Neural cell (in vitro differentiated cells): Measurements from ENCODE around the gene OCIAD1. TPM values are rescaled to one million over a fixed set of nuclear protein-coding genes. Genes with fewer than 3 reads are reported as not detected.

Experiments
- H2AFZ ChIP-seq: fragments of 200-600, 300-800 bp; sonication (generic), shearing (Covaris generic); 2 replicates; pipeline ENCODE4 v1.6.0; 2014; ENCODE audit warnings: low read depth, mild to moderate bottlenecking, antibody characterized with exemption, low read length, moderate library complexity
- H3F3A ChIP-seq: fragments of 200-600 bp; shearing (Covaris generic); 2 replicates; pipeline ENCODE4 v1.6.1; 2016; ENCODE audit warnings: mild to moderate bottlenecking, moderate library complexity, mixed read lengths, antibody characterized with exemption, low read length; ENCODE audit not compliant: insufficient read depth, poor library complexity, severe bottlenecking
- H3K27ac ChIP-seq: fragments of 200-600, 300-800 bp; sonication (generic), shearing (Covaris generic); 2 replicates; pipeline ENCODE4 v1.5.1; 2014; ENCODE audit warnings: mild to moderate bottlenecking, low read length, moderate library complexity
- H3K27me3 ChIP-seq: fragments of 300-800, 200-600 bp; sonication (generic), shearing (Covaris generic); 2 replicates; pipeline ENCODE4 v1.6.0; 2014; ENCODE audit warnings: mild to moderate bottlenecking, low read depth, low read length, moderate library complexity; ENCODE audit not compliant: insufficient read depth
- H3K36me3 ChIP-seq: fragments of 300-800, 200-600 bp; sonication (generic), shearing (Covaris generic); 2 replicates; pipeline ENCODE4 v1.5.1; 2014; ENCODE audit warnings: mild to moderate bottlenecking, antibody characterized with exemption, low read length, moderate library complexity; ENCODE audit not compliant: insufficient read depth
- H3K4me2 ChIP-seq: fragments of 300-800, 200-600 bp; sonication (generic), shearing (Covaris generic); 2 replicates; pipeline ENCODE4 v1.6.0; 2014; ENCODE audit warnings: mild to moderate bottlenecking, low read length
- H3K4me3 ChIP-seq: fragments of 300-800, 200-600 bp; sonication (generic), shearing (Covaris generic); 2 replicates; pipeline ENCODE4 v1.5.1; 2014; ENCODE audit warnings: mild to moderate bottlenecking, low read length, moderate library complexity
- H3K79me2 ChIP-seq: fragments of 200-600 bp; shearing (Covaris generic); replicated peaks from 2 replicates; pipeline ENCODE4 v1.6.0; 2014; ENCODE audit warnings: mild to moderate bottlenecking, low read length, moderate library complexity; ENCODE audit not compliant: insufficient read depth
- H3K9ac ChIP-seq: fragments of 300-800, 200-600 bp; sonication (generic), shearing (Covaris generic); 2 replicates; pipeline ENCODE4 v1.6.1; 2016; ENCODE audit warnings: mild to moderate bottlenecking, low read length, mixed read lengths
- H3K9me2 ChIP-seq: fragments of 200-600 bp; shearing (Covaris generic); 2 replicates; pipeline ENCODE4 v1.6.1; 2016; ENCODE audit warnings: mild to moderate bottlenecking, low read length, mixed read lengths; ENCODE audit not compliant: insufficient read depth
- H3K9me3 ChIP-seq: fragments of 200-600, 300-800 bp; sonication (generic), shearing (Covaris generic); 2 replicates; pipeline ENCODE4 v1.6.1; 2016; ENCODE audit warnings: mild to moderate bottlenecking, mixed run types, low read length, moderate library complexity, mixed read lengths
- H4K20me1 ChIP-seq: fragments of 200-600 bp; shearing (Covaris generic); 2 replicates; pipeline ENCODE4 v1.6.1; 2016; ENCODE audit warnings: mild to moderate bottlenecking, mixed run types; ENCODE audit not compliant: insufficient read depth
- CTCF ChIP-seq: fragments of 450-650 bp; IDR thresholded peaks from 2 replicates; pipeline ENCODE4 v1.5.1; 2014; ENCODE audit warnings: antibody characterized with exemption, mild to moderate bottlenecking, moderate library complexity; ENCODE audit not compliant: poor library complexity, severe bottlenecking
- EP300 ChIP-seq: fragments of 450-650 bp; conservative IDR thresholded peaks from 2 replicates; pipeline ENCODE4 v1.6.1; 2014; ENCODE audit warnings: antibody characterized with exemption, mild to moderate bottlenecking, moderate library complexity; ENCODE audit not compliant: poor library complexity, severe bottlenecking
- EZH2 ChIP-seq: fragments of 200-600, 300-800 bp; shearing (Covaris generic), sonication (generic); IDR thresholded peaks from 2 replicates; pipeline ENCODE4 v1.6.1; 2014; ENCODE audit warnings: antibody characterized with exemption, low read length, borderline replicate concordance, mild to moderate bottlenecking; ENCODE audit not compliant: insufficient read depth, poor library complexity, severe bottlenecking
- MXI1 ChIP-seq: fragments of 450-650 bp; conservative IDR thresholded peaks from 2 replicates; pipeline ENCODE4 v1.6.1; 2014; ENCODE audit warnings: antibody characterized with exemption, mild to moderate bottlenecking; ENCODE audit not compliant: poor library complexity, severe bottlenecking
- POLR2AphosphoS5 ChIP-seq: IDR thresholded peaks from 2 replicates; pipeline ENCODE4 v1.6.1; 2012
- RAD21 ChIP-seq: fragments of 450-650 bp; conservative IDR thresholded peaks from 2 replicates; pipeline ENCODE4 v1.6.1; 2014; ENCODE audit warnings: antibody characterized with exemption, mild to moderate bottlenecking, moderate library complexity
- REST ChIP-seq: IDR thresholded peaks from 2 replicates; pipeline ENCODE4 v1.6.1; 2012; ENCODE audit warnings: borderline replicate concordance
- SMC3 ChIP-seq: fragments of 450-650 bp; conservative IDR thresholded peaks from 2 replicates; pipeline ENCODE4 v1.6.1; 2014; ENCODE audit warnings: antibody characterized with exemption, mild to moderate bottlenecking, moderate library complexity; ENCODE audit not compliant: poor library complexity
- TAF1 ChIP-seq: IDR thresholded peaks from 2 replicates; pipeline ENCODE4 v1.6.1; 2012; ENCODE audit warnings: low read depth
- polyA plus RNA-seq: library from polyadenylated mRNA; depleted of rRNA; stranded (reverse); fragments of >200 nt; gene quantifications from 2 replicates; pipeline ENCODE4 v1.2.3, GENCODE V29; 2014

OCIAD1 gene
- polyA plus RNA-seq, 1 donor from 2014 or later = 449 TPM

- no peaks in the 10 kb centered on the region for H3K36me3 ChIP-seq
Measured at GRCh38 chr4:48792348-48793006, 38.4 kb upstream of the OCIAD1 start.

GRCh38 chr4:48795108-48795507, 35.8 kb upstream of the OCIAD1 start:
- Histone ChIP-seq H3K79me2 (no peaks in the 10 kb centered on the region), H3K9me2 (no peaks in the 10 kb centered on the region), H3K27me3 (no peaks in the 10 kb centered on the region), H4K20me1 (no peaks in the 10 kb centered on the region), H3K9me3 (no peaks in the 10 kb centered on the region), H3K4me3 (no peak overlapping the region), H2AFZ (no peak overlapping the region), H3K36me3 (no peaks in the 10 kb centered on the region), H3F3A (no peaks in the 10 kb centered on the region), H3K4me2 (no peak overlapping the region), H3K27ac (no peak overlapping the region), H3K9ac (no peak overlapping the region)
- TF ChIP-seq POLR2AphosphoS5 = no peak
- TF ChIP-seq CTCF = no peak
- no peak for TF ChIP-seq RAD21
- no peak for TF ChIP-seq MXI1
- no peak for TF ChIP-seq EP300
- TF ChIP-seq EZH2 = no peak
- TF ChIP-seq TAF1 = no peak

More at GRCh38 chr4:48792348-48793006, 38.4 kb upstream of the OCIAD1 start:
- H3K4me2 ChIP-seq = no peak overlapping the region
- H3K9me3 ChIP-seq = no peaks in the 10 kb centered on the region
- H3K9me2 ChIP-seq = no peaks in the 10 kb centered on the region
- H3K79me2 ChIP-seq = no peaks in the 10 kb centered on the region
- H2AFZ ChIP-seq = no peak overlapping the region
- no peaks in the 10 kb centered on the region for H3K27me3 ChIP-seq
- H3F3A ChIP-seq = no peaks in the 10 kb centered on the region
- H4K20me1 ChIP-seq = no peaks in the 10 kb centered on the region
- no peak overlapping the region for H3K4me3 ChIP-seq
- no peak for TF ChIP-seq REST
- no peak for TF ChIP-seq POLR2AphosphoS5
- no peak for TF ChIP-seq EP300
- TF ChIP-seq CTCF = no peak
- TF ChIP-seq EZH2 = no peak
- TF ChIP-seq SMC3 = no peak
- no peak for TF ChIP-seq TAF1
- no peak for TF ChIP-seq RAD21
- TF ChIP-seq MXI1 = no peak
- H3K9ac ChIP-seq = no peak overlapping the region
- no peak overlapping the region for H3K27ac ChIP-seq
